Measurements from ENCODE around the gene KLHL29. TPM values are rescaled to one million over a fixed set of nuclear protein-coding genes. Genes with fewer than 3 reads are reported as not detected.

Gene KLHL29
- total and polyA plus RNA-seq, 8 donors: 1.8 to 10.5 (median 2.8) TPM

DNA sequence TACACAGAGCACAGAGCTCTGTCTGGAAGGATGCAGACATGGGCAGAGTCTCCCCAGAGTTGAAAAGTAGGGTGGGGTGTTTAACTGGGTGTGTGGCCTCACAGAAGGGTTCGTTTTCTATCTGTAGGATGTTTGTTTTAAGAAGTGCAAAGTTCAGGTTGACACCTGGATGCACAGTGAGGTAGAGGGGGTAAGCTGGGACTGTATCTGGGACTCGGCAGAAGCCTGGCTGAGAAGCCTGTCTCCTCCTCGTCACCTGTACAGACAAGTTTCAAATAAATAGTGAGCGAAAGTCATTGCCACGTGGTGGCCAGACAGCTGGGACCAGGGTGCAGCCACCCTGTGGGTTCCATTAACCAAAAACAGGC, 145.9 kb downstream of the KLHL29 start:
- intact Hi-C loops (cut with DNase I): no loop called here
- Histone ChIP-seq H3K4me1 (no peaks in the 10 kb centered on the region), H3K27ac (no peak overlapping the region), H3K9me3 (no peaks in the 10 kb centered on the region), H3K36me3 (no peaks in the 10 kb centered on the region), H3K4me3 (no peak overlapping the region), H3K27me3 (no peaks in the 10 kb centered on the region)
- TF ChIP-seq, protein P1, sequence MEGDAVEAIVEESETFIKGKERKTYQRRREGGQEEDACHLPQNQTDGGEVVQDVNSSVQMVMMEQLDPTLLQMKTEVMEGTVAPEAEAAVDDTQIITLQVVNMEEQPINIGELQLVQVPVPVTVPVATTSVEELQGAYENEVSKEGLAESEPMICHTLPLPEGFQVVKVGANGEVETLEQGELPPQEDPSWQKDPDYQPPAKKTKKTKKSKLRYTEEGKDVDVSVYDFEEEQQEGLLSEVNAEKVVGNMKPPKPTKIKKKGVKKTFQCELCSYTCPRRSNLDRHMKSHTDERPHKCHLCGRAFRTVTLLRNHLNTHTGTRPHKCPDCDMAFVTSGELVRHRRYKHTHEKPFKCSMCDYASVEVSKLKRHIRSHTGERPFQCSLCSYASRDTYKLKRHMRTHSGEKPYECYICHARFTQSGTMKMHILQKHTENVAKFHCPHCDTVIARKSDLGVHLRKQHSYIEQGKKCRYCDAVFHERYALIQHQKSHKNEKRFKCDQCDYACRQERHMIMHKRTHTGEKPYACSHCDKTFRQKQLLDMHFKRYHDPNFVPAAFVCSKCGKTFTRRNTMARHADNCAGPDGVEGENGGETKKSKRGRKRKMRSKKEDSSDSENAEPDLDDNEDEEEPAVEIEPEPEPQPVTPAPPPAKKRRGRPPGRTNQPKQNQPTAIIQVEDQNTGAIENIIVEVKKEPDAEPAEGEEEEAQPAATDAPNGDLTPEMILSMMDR (IDR thresholded peaks at IDR 0.05): no peak
- no peak for DNase-seq
- ATAC-seq: no peak

DNA sequence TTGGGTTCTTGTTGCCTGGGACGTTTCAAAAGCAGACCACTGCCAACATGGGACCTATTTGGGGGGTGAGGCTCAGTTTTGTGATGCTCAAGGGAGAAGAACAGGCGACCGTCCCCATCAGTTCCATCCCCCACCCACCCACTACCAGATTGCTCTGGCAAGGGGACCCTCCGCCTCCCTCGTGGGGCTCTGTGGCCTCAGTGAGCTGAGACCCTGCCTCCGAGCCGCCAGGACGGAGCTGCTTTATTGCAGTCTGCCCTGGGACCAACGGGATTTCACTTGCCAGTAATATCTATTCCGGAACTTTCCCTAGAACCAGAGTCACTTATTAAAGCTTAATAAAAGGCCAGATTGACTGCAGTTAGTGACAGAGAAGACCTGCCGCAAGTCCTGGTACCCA, 146.3 kb downstream of the KLHL29 start:
- TF ChIP-seq, protein P1 (IDR thresholded peaks at IDR 0.05): no peak
- no peaks in the 10 kb centered on the region for H3K27me3 ChIP-seq
- ATAC-seq (no peak), DNase-seq (peak in 1 of 4 donors; percentile 58)
- no peaks in the 10 kb centered on the region for H3K36me3 ChIP-seq
- intact Hi-C loops (cut with DNase I): no loop called here
- no peak overlapping the region for H3K27ac ChIP-seq
- no peaks in the 10 kb centered on the region for H3K4me1 ChIP-seq
- H3K9me3 ChIP-seq: no peaks in the 10 kb centered on the region
- H3K4me3 ChIP-seq: no peak overlapping the region

DNA sequence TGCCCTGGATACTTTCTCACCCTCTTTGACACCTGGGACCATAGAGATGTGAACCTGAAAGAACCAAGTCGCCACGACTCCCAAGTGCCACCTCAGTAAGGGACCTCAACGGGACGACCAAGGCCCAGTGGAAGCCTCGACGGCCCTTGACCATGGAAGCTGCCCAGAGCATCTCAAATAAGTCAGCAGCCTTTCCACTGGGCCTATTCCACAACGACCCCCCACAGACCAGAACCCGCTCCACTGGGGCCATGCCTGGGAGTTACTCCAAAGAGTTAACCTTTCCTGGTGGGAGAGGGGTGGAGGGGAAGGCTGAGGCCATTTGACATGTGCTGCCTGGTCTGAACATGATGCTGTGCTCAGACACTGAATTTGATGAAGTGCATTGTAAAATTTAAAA, 146.9 kb downstream of the KLHL29 start:
- Histone ChIP-seq H3K9me3 (no peaks in the 10 kb centered on the region), H3K27ac (no peak overlapping the region), H3K36me3 (no peaks in the 10 kb centered on the region), H3K4me3 (no peak overlapping the region), H3K27me3 (no peaks in the 10 kb centered on the region), H3K4me1 (no peaks in the 10 kb centered on the region)
- intact Hi-C loops (cut with DNase I): no loop called here
- DNase-seq (peak in 1 of 4 donors; percentile 58), ATAC-seq (no peak)
- TF ChIP-seq, protein P1 (IDR thresholded peaks at IDR 0.05): no peak

DNA sequence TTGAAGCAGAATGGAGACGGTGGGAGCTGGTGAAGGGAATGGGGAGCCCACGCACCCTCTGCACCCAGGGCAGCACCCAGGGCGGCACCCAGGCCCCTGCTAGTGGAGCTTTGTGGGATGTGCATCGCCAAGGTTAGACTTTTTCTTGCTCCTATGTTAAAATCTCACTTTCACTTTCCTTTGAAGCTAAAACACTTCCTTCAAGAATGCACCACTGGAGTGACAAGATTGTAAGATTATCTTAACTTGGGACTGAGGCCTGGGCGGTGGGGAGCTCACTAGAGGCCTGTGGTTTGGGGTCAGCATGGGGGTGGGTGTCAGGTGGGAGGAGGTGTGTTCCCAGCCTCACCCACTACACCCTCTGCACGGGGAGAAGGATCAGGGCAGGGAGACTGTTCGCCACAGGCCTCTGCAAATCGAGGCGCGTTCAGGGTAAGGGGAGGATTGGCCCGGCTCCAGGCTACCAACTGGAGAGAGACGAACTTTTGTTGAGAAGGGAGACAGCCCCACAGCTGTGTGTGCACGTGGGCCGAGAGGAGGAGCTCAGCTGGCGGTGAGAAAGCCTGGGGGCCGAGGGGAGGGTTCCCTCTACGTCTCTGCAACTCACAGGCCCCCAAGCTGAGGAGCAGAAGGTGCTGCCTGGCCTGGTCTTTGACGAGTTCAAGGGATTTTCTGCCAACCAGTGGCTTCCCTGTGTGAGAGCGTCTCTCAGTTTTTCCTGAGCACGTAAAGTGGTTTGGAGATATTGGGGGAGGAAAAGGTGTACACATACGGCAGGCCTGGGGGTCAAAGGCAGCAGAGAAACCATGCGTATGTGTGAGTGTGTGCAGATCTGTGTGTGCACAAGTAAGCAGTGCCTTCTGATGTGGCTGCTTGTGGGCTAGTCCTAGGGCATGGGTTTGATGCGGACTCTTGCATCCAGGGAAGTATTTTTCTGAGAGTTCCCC, 147.7 kb downstream of the KLHL29 start:
- ATAC-seq: no peak
- Histone ChIP-seq H3K9me3 (no peaks in the 10 kb centered on the region), H3K27me3 (no peaks in the 10 kb centered on the region), H3K4me3 (no peak overlapping the region), H3K36me3 (no peaks in the 10 kb centered on the region), H3K4me1 (no peaks in the 10 kb centered on the region), H3K27ac (no peak overlapping the region)
- peak in 2 of 4 donors; percentile 53 to 64 for DNase-seq
- TF ChIP-seq, protein P1 (IDR thresholded peaks at IDR 0.05): no peak
- intact Hi-C loops (cut with DNase I): no loop called here

DNA sequence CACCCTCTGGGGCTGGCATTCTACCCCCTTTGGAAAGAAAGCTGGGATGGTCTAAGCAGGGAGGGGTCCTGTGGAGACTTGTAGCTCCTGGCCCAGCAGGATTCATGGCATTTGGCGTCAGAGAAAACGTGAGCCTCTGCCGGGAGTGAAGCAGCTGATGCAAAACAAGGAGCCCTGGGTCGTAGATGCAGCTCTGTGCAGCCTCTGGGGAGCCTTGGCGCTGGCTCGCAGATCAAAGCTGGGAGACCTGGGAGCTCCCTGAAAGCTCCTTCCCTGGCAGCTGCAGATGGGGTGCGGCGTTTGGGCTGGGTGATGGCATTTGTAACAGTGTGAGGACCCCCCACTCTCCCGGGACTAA, 148.3 kb downstream of the KLHL29 start:
- H3K9me3 ChIP-seq: no peaks in the 10 kb centered on the region
- H3K4me3 ChIP-seq: no peak overlapping the region
- TF ChIP-seq, protein P1 (IDR thresholded peaks at IDR 0.05): no peak
- no peak overlapping the region for H3K27ac ChIP-seq
- H3K4me1 ChIP-seq: no peaks in the 10 kb centered on the region
- no peaks in the 10 kb centered on the region for H3K27me3 ChIP-seq
- no peak for ATAC-seq
- intact Hi-C loops (cut with DNase I): no loop called here
- no peaks in the 10 kb centered on the region for H3K36me3 ChIP-seq
- DNase-seq: peak in 1 of 4 donors; percentile 57
